IPS-NIHi7 (cell line): ENCODE data around the gene RPTOR.
A peak's percentile ranks its signal among the peaks of the same experiment; 100 is the strongest.
"Not testable (repeated sequence)": the region's sequence is repeated elsewhere in the genome, so short reads cannot be mapped to it uniquely, and the experiment has no call there.

Source experiments
- DNase-seq: peaks from one replicate; pipeline ENCODE4 v3.0.0; 2012; ENCODE audit warnings: mixed read lengths; ENCODE audit errors: extremely low spot score

Gene RPTOR

GRCh38 chr17:80544655-80545498, at the start of gene RPTOR:
Gene RPTOR (plus strand): TSS chr17:80544838. CDS start chr17:80545630, 792 bp downstream.
- DNase-seq, result peak; percentile 94

GRCh38 chr17:80497726-80498241, 46.9 kb upstream of the RPTOR start:
- DNase-seq, result no peak

- no peak for DNase-seq
Observed at GRCh38 chr17:80498242-80498919, 46.3 kb upstream of the RPTOR start.

- no peak for DNase-seq
Observed at GRCh38 chr17:80498920-80499410, 45.7 kb upstream of the RPTOR start.

- DNase-seq, result no peak
Observed at GRCh38 chr17:80499560-80499959, 45.1 kb upstream of the RPTOR start.

GRCh38 chr17:80499961-80500665, 44.5 kb upstream of the RPTOR start:
- no peak for DNase-seq

GRCh38 chr17:80501741-80502577, 42.7 kb upstream of the RPTOR start:
- no peak for DNase-seq

- no peak for DNase-seq
Observed at GRCh38 chr17:80502578-80502877, 42.1 kb upstream of the RPTOR start.

- no peak for DNase-seq
Observed at GRCh38 chr17:80503031-80503430, 41.6 kb upstream of the RPTOR start.

- no peak for DNase-seq
Observed at GRCh38 chr17:80503921-80504320, 40.7 kb upstream of the RPTOR start.

- DNase-seq, result no peak
Observed at GRCh38 chr17:80504686-80505413, 39.8 kb upstream of the RPTOR start.

GRCh38 chr17:80507177-80507576, 37.5 kb upstream of the RPTOR start:
- DNase-seq, result not testable (repeated sequence)

- DNase-seq, result no peak
Observed at GRCh38 chr17:80507965-80508364, 36.7 kb upstream of the RPTOR start.

- DNase-seq, result no peak
Observed at GRCh38 chr17:80509311-80509710, 35.3 kb upstream of the RPTOR start.

GRCh38 chr17:80510132-80510531, 34.5 kb upstream of the RPTOR start:
- DNase-seq, result no peak

- no peak for DNase-seq
Observed at GRCh38 chr17:80510772-80511171, 33.9 kb upstream of the RPTOR start.

GRCh38 chr17:80511222-80512180, 33.1 kb upstream of the RPTOR start:
- peak; percentile 88 for DNase-seq

- no peak for DNase-seq
Observed at GRCh38 chr17:80512233-80512632, 32.4 kb upstream of the RPTOR start.

- no peak for DNase-seq
Observed at GRCh38 chr17:80513201-80513600, 31.4 kb upstream of the RPTOR start.
